Spleen (tissue), 11 donors: ENCODE data around the gene PKIG. TPM values are rescaled to one million over a fixed set of nuclear protein-coding genes. Genes with fewer than 3 reads are reported as not detected.

Experiments
- DNase-seq: peaks from one replicate; pipeline ENCODE4 v3.0.0-alpha.2; 2020
- H3K27ac ChIP-seq, 8 donors: fragments of 200-600 bp; sonication (generic) in 7 of 8; 1 replicate in 4 of 8; 2 replicates in 4 of 8; pipeline versions ENCODE4 v1.5.0 to v1.8.0; 2016 to 2021; ENCODE audit warnings: inconsistent platforms in 4 of 8, mild to moderate bottlenecking in 4 of 8, moderate library complexity in 1 of 8
- H3K27me3 ChIP-seq, 7 donors: fragments of 200-600 bp; sonication (generic) in 6 of 7; replicated peaks in 1 of 7; 1 replicate in 4 of 7; 2 replicates in 3 of 7; pipeline versions ENCODE4 v1.5.0 to v1.8.0; 2016 to 2021; ENCODE audit warnings: inconsistent platforms in 3 of 7, mild to moderate bottlenecking in 1 of 7
- H3K36me3 ChIP-seq, 6 donors: fragments of 200-600 bp; sonication (generic) in 5 of 6; 1 replicate in 4 of 6; 2 replicates in 2 of 6; pipeline versions ENCODE4 v1.5.0 to v1.8.0; 2016 to 2021; ENCODE audit warnings: inconsistent platforms in 2 of 6
- H3K4me1 ChIP-seq, 6 donors: fragments of 200-600 bp; sonication (generic) in 5 of 6; 1 replicate in 3 of 6; 2 replicates in 3 of 6; pipeline versions ENCODE4 v1.5.0 to v1.8.0; 2016 to 2021; ENCODE audit warnings: inconsistent platforms in 3 of 6
- H3K4me3 ChIP-seq, 8 donors: fragments of 200-600 bp; sonication (generic) in 7 of 8; 1 replicate in 4 of 8; 2 replicates in 4 of 8; pipeline versions ENCODE4 v1.5.0 to v1.8.0; 2016 to 2021; ENCODE audit warnings: inconsistent platforms in 4 of 8, mild to moderate bottlenecking in 4 of 8, moderate library complexity in 2 of 8
- H3K9me3 ChIP-seq, 8 donors: fragments of 200-600 bp; sonication (generic) in 7 of 8; 1 replicate in 4 of 8; 2 replicates in 4 of 8; pipeline versions ENCODE4 v1.5.0 to v1.8.0; 2016 to 2021; ENCODE audit warnings: inconsistent platforms in 4 of 8
- CTCF ChIP-seq, 11 experiments: fragments of 200-600 bp in 7 of 11; fragments of 450-650 bp in 4 of 11; sonication (generic) in 4 of 11; IDR thresholded peaks in 8 of 11; conservative IDR thresholded peaks in 3 of 11; 1 replicate in 7 of 11; 2 replicates in 4 of 11; pipeline versions ENCODE4 v1.4.0 to v1.8.0; 2016 to 2021; ENCODE audit warnings: antibody characterized with exemption in 11 of 11, inconsistent platforms in 4 of 11, mild to moderate bottlenecking in 1 of 11
- POLR2A ChIP-seq, 3 donors: fragments of 450-650 bp; IDR thresholded peaks; one replicate each; pipeline ENCODE4 v1.5.1; 2017; ENCODE audit warnings: antibody characterized with exemption in 3 of 3, mild to moderate bottlenecking in 1 of 3
- POLR2AphosphoS5 ChIP-seq, 3 donors: sonication (generic); formaldehyde crosslinking; IDR thresholded peaks; one replicate each; pipeline ENCODE4 v1.5.1; 2017; ENCODE audit warnings: antibody characterized with exemption in 3 of 3
- WGBS, 5 donors: extraction: QIAGEN DNeasy Blood & Tissue Kit in 3 of 5; methylation state at CpG; one replicate each; pipeline versions ENCODE4 v1.1.5 to v1.1.7; 2013 to 2018; 5-methylcytosine and 5-hydroxymethylcytosine counted together
- intact Hi-C: fragments of 100-400 bp; cut with DNase I; formaldehyde crosslinking; loops from one replicate; pipeline ENCODE4 v1.15.0; 2023; ENCODE audit warnings: low total_unique reads
- polyA plus RNA-seq, 3 donors: library from polyadenylated mRNA; stranded (reverse); fragments of 200-250 nt; gene quantifications; one replicate each; pipeline ENCODE4 v1.2.1, GENCODE V29; 2013
- total RNA-seq, 7 donors: library from RNA; depleted of rRNA in 3 of 7; stranded (reverse); fragments of >200 nt in 3 of 7; fragmentation: NEBNext Ultra II Directional in 4 of 7; extraction: Animal tissue kit (Norgen Biotek cat#: 25700) in 4 of 7; gene quantifications; one replicate each; pipeline versions ENCODE4 v1.1.0 to v1.2.1, GENCODE V29; 2016 to 2021
- donor health status: healthy with polysubstance abuse.
- donor health status: DM: no; HTN: no; CAD: no; lungs with moderate emphysema.
- donor health status: DM: no; HTN: no; CAD: no.
- donor health status: Bipolar disorder and iron deficiency.
- donor health status: healthy.
- donor health status: DM: no; HTN: no; CAD: no.
- donor health status: DM: yes; HTN: yes; CAD: no.

Gene PKIG
- total and polyA plus RNA-seq, 10 donors: 37.5 to 82.6 (median 56.1) TPM

- 54 to 63% (median 57%) methylated on average over 6 of the region's 6 CpGs for WGBS, 5 donors
- H3K27me3 ChIP-seq: no peaks in the 10 kb centered on the region
- peak overlapping the region in 3 of 8 donors; percentile 71 to 76 (median 75) for H3K27ac ChIP-seq
- DNase-seq: no peak
- TF ChIP-seq POLR2A (IDR thresholded peaks at IDR 0.05) (no peak), CTCF (IDR thresholded peaks at IDR 0.05 in 8 of 11, conservative IDR thresholded peaks at IDR 0.05 in 3 of 11) (no peak)
- no peak overlapping the region for H3K4me3 ChIP-seq
- intact Hi-C loops: no loop called here
- no peaks in the 10 kb centered on the region for H3K9me3 ChIP-seq
- no peaks in the 10 kb centered on the region for H3K36me3 ChIP-seq
- H3K4me1 ChIP-seq: peaks cover 1 to 33% (median 11%) of the 10 kb centered on the region in 6 donors
Measured at GRCh38 chr20:44571362-44571988, 10.9 kb upstream of the PKIG start.

GRCh38 chr20:44572551-44573500 is 9.6 kb upstream of the PKIG start:
- no peak overlapping the region for H3K4me3 ChIP-seq
- 52 to 68% (median 57%) methylated on average over 6 of the region's 6 CpGs for WGBS, 5 donors
- H3K27me3 ChIP-seq: no peaks in the 10 kb centered on the region
- H3K9me3 ChIP-seq: no peaks in the 10 kb centered on the region
- no peaks in the 10 kb centered on the region for H3K36me3 ChIP-seq
- TF ChIP-seq CTCF (IDR thresholded peaks at IDR 0.05 in 8 of 11, conservative IDR thresholded peaks at IDR 0.05 in 3 of 11): no peak
- DNase-seq: no peak
- peak overlapping the region in 7 of 8 donors; percentile 58 to 76 (median 71) for H3K27ac ChIP-seq
- peaks cover 7 to 46% (median 20%) of the 10 kb centered on the region in 6 donors for H3K4me1 ChIP-seq
- intact Hi-C loops: no loop called here

- intact Hi-C loops: no loop called here
- no peaks in the 10 kb centered on the region for H3K27me3 ChIP-seq
- no peak for DNase-seq
- no peak overlapping the region for H3K4me3 ChIP-seq
- peak overlapping the region in 7 of 8 donors; percentile 41 to 76 (median 71) for H3K27ac ChIP-seq
- WGBS, 5 donors: 81 to 95% (median 86%) methylated on average over 2 of the region's 2 CpGs
- no peaks in the 10 kb centered on the region for H3K36me3 ChIP-seq
- TF ChIP-seq POLR2A (IDR thresholded peaks at IDR 0.05) (no peak), POLR2AphosphoS5 (IDR thresholded peaks at IDR 0.05) (no peak), CTCF (IDR thresholded peaks at IDR 0.05 in 8 of 11, conservative IDR thresholded peaks at IDR 0.05 in 3 of 11) (no peak)
- peaks cover 7 to 46% (median 20%) of the 10 kb centered on the region in 6 donors for H3K4me1 ChIP-seq
- H3K9me3 ChIP-seq: no peaks in the 10 kb centered on the region
Measured at GRCh38 chr20:44573501-44573869, 8.9 kb upstream of the PKIG start.

GRCh38 chr20:44574372-44574771 is 8.0 kb upstream of the PKIG start:
- no peak overlapping the region for H3K4me3 ChIP-seq
- H3K4me1 ChIP-seq: peaks cover 7 to 50% (median 21%) of the 10 kb centered on the region in 6 donors
- H3K9me3 ChIP-seq: no peaks in the 10 kb centered on the region
- no peaks in the 10 kb centered on the region for H3K36me3 ChIP-seq
- peak overlapping the region in 2 of 8 donors; percentile 75 to 76 for H3K27ac ChIP-seq
- H3K27me3 ChIP-seq: no peaks in the 10 kb centered on the region
- intact Hi-C loops: no loop called here
- no peak for DNase-seq
- whole genome bisulfite sequencing, 5 donors: 89 to 100% (median 94%) methylated on average over 4 of the region's 4 CpGs
- no peak for TF ChIP-seq CTCF (IDR thresholded peaks at IDR 0.05 in 8 of 11, conservative IDR thresholded peaks at IDR 0.05 in 3 of 11)
- TF ChIP-seq POLR2AphosphoS5 (IDR thresholded peaks at IDR 0.05): no peak
- TF ChIP-seq POLR2A (IDR thresholded peaks at IDR 0.05): no peak
